GM19351 (cell line): ENCODE measurements around the gene OR51I2.

Source experiments
- ATAC-seq: cut with Tn5 transposase; IDR thresholded peaks from one replicate; pipeline ENCODE4 v1.9.1; 2021; ENCODE audit warnings: mild to moderate bottlenecking, moderate library complexity; ENCODE audit not compliant: unreplicated experiment

OR51I2 gene

DNA sequence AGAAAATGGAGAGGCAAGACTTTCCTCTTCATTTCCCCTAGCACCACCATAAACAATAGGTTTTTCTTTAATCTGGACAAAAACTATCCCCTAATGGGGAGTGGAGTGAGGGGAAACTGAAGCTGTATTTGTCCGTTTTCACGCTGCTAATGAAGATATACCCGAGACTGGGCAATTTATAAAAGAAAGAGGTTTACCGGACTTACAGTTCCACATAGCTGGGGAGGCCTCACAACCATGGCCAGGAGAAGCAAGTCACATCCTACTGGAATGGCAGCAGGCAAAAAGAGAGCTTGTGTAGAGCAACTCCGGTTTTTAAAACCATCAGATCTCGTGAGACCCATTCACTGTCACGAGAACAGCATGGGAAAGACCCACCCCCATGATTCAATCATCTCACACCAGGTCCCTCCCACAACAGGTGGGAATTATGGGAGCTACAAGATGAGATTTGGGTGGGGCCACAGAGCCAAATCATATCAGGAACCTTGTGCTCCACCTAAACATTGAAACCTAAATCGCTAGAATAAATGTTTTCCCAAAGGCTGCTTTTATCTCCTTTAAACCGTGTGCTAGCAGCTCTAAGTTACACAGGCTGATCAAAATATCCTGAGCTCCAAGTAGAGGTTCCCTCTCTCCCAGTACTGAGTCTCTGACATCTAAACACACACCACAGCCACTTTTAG lies 56.4 kb downstream of the OR51I2 start:
- no peak for ATAC-seq
